Liver (tissue), 9 donors: ENCODE data around the gene FALEC. TPM values are rescaled to one million over a fixed set of nuclear protein-coding genes. Genes with fewer than 3 reads are reported as not detected.
A peak's percentile ranks its signal among the peaks of the same experiment; 100 is the strongest.

Source experiments
- DNase-seq: peaks from one replicate; pipeline ENCODE4 v3.0.0-alpha.2; 2017; ENCODE audit warnings: low spot score
- H3K27ac ChIP-seq, 2 donors: one replicate each; pipeline ENCODE4 v1.7.0; 2013; ENCODE audit warnings: inconsistent platforms in 2 of 2, low read length in 2 of 2, control low read depth in 1 of 2, low read depth in 1 of 2, mild to moderate bottlenecking in 1 of 2
- H3K27me3 ChIP-seq, 4 donors: one replicate each; pipeline versions ENCODE4 v1.6.1 to v1.7.0; 2013; ENCODE audit warnings: low read length in 3 of 4, inconsistent platforms in 1 of 4, mild to moderate bottlenecking in 1 of 4, moderate library complexity in 1 of 4; ENCODE audit not compliant: control insufficient read depth in 4 of 4, insufficient read depth in 4 of 4
- H3K36me3 ChIP-seq, 4 donors: one replicate each; pipeline versions ENCODE4 v1.6.1 to v1.7.0; 2013; ENCODE audit warnings: low read length in 3 of 4, mild to moderate bottlenecking in 3 of 4, low read depth in 1 of 4, moderate library complexity in 1 of 4; ENCODE audit not compliant: control insufficient read depth in 4 of 4, insufficient read depth in 3 of 4
- H3K4me1 ChIP-seq, 4 donors: one replicate each; pipeline versions ENCODE4 v1.6.1 to v1.7.0; 2013; ENCODE audit warnings: low read length in 3 of 4, mild to moderate bottlenecking in 3 of 4, moderate library complexity in 1 of 4; ENCODE audit not compliant: control insufficient read depth in 4 of 4, insufficient read depth in 4 of 4
- H3K4me3 ChIP-seq, 3 donors: one replicate each; pipeline versions ENCODE4 v1.6.1 to v1.7.0; 2013; ENCODE audit warnings: low read length in 3 of 3, control low read depth in 1 of 3, low read depth in 1 of 3, mild to moderate bottlenecking in 1 of 3
- H3K9ac ChIP-seq, 2 donors: one replicate each; pipeline ENCODE4 v1.7.0; 2013; ENCODE audit warnings: low read length in 2 of 2, mild to moderate bottlenecking in 2 of 2, moderate library complexity in 2 of 2, control low read depth in 1 of 2, low read depth in 1 of 2
- H3K9me3 ChIP-seq, 4 donors: one replicate each; pipeline versions ENCODE4 v1.6.1 to v1.7.0; 2013; ENCODE audit warnings: low read length in 3 of 4; ENCODE audit not compliant: control insufficient read depth in 4 of 4
- ATF3 ChIP-seq: IDR thresholded peaks from 2 replicates; pipeline ENCODE4 v1.6.1; 2016; ENCODE audit warnings: antibody characterized with exemption
- CTCF ChIP-seq: fragments of 150-350 bp; IDR thresholded peaks from 2 replicates; pipeline ENCODE4 v1.5.1; 2017; ENCODE audit warnings: improper control_type of control experiment, low read depth, low read length; ENCODE audit not compliant: missing input control
- EGR1 ChIP-seq, 2 donors: IDR thresholded peaks; 2 replicates each; pipeline ENCODE4 v1.6.1; 2016 to 2018; ENCODE audit warnings: antibody characterized with exemption in 2 of 2, low read depth in 2 of 2
- FOXA1 ChIP-seq: IDR thresholded peaks from 2 replicates; pipeline ENCODE4 v1.6.1; 2016; ENCODE audit warnings: antibody characterized with exemption
- FOXA2 ChIP-seq: IDR thresholded peaks from 2 replicates; pipeline ENCODE4 v1.6.1; 2016; ENCODE audit warnings: antibody characterized with exemption
- GABPA ChIP-seq, 2 donors: IDR thresholded peaks in 1 of 2; conservative IDR thresholded peaks in 1 of 2; 2 replicates each; pipeline ENCODE4 v1.6.1; 2016; ENCODE audit warnings: antibody characterized with exemption in 2 of 2, mild to moderate bottlenecking in 1 of 2, moderate library complexity in 1 of 2
- HNF4A ChIP-seq, 2 donors: conservative IDR thresholded peaks; 2 replicates each; pipeline ENCODE4 v1.6.1; 2016; ENCODE audit warnings: antibody characterized with exemption in 2 of 2, mild to moderate bottlenecking in 2 of 2
- HNF4G ChIP-seq: IDR thresholded peaks from 2 replicates; pipeline ENCODE4 v1.6.1; 2016; ENCODE audit warnings: antibody characterized with exemption
- JUND ChIP-seq, 2 donors: IDR thresholded peaks; 2 replicates each; pipeline ENCODE4 v1.6.1; 2016; ENCODE audit warnings: antibody characterized with exemption in 2 of 2
- MAX ChIP-seq: IDR thresholded peaks from 2 replicates; pipeline ENCODE4 v1.6.1; 2016; ENCODE audit warnings: antibody characterized with exemption
- NR2F2 ChIP-seq: IDR thresholded peaks from 2 replicates; pipeline ENCODE4 v1.6.1; 2016; ENCODE audit warnings: antibody characterized with exemption
- RAD21 ChIP-seq, 2 donors: IDR thresholded peaks; 2 replicates each; pipeline ENCODE4 v1.6.1; 2016; ENCODE audit warnings: antibody characterized with exemption in 2 of 2, mild to moderate bottlenecking in 2 of 2
- REST ChIP-seq: IDR thresholded peaks from 2 replicates; pipeline ENCODE4 v1.6.1; 2016; ENCODE audit warnings: antibody characterized with exemption, mild to moderate bottlenecking
- RXRA ChIP-seq, 2 donors: IDR thresholded peaks; 2 replicates each; pipeline ENCODE4 v1.6.1; 2017 to 2018; ENCODE audit warnings: antibody characterized with exemption in 2 of 2, mild to moderate bottlenecking in 1 of 2
- SP1 ChIP-seq: IDR thresholded peaks from 2 replicates; pipeline ENCODE4 v1.6.1; 2018; ENCODE audit warnings: antibody characterized with exemption, mild to moderate bottlenecking
- TAF1 ChIP-seq: conservative IDR thresholded peaks from 2 replicates; pipeline ENCODE4 v1.6.1; 2016; ENCODE audit warnings: antibody characterized with exemption, mild to moderate bottlenecking
- YY1 ChIP-seq: IDR thresholded peaks from 2 replicates; pipeline ENCODE4 v1.6.1; 2016; ENCODE audit warnings: antibody characterized with exemption, mild to moderate bottlenecking
- WGBS: extraction: QIAGEN DNeasy Blood & Tissue Kit; methylation state at CpG from one replicate; pipeline ENCODE4 v1.1.7; 2013; 5-methylcytosine and 5-hydroxymethylcytosine counted together
- polyA plus RNA-seq, 2 donors: library from polyadenylated mRNA; stranded (reverse) in 1 of 2; unstranded in 1 of 2; fragments of 200-250 nt in 1 of 2; fragments of >200 nt in 1 of 2; fragmentation: Nextera tagmentation in 1 of 2; extraction: Ambion mirVana in 1 of 2; gene quantifications; one replicate each; pipeline versions ENCODE4 v1.2.1 to v1.2.3, GENCODE V29; 2013 to 2015
- total RNA-seq, 2 donors: library from RNA; depleted of rRNA; stranded (reverse); fragments of >200 nt; gene quantifications; one replicate each; pipeline ENCODE4 v1.2.3, GENCODE V29; 2014
- donor health status: healthy.
- donor health status: healthy.
- donor health status: healthy.
- donor health status: healthy.
- donor health status: healthy.

The FALEC gene
- total and polyA plus RNA-seq, 4 donors, result not detected

GRCh38 chr1:150549496-150550221 is 34.1 kb downstream of the FALEC start:
- Histone ChIP-seq H3K4me3 (peak overlapping the region; percentile 52 to 68 (median 54)), H3K27me3 (no peaks in the 10 kb centered on the region), H3K9ac (peak overlapping the region; percentile 28 to 53), H3K36me3 (no peaks in the 10 kb centered on the region), H3K9me3 (no peaks in the 10 kb centered on the region), H3K4me1 (peaks cover 14 to 40% (median 26%) of the 10 kb centered on the region in 4 donors), H3K27ac (peak overlapping the region; percentile 77 to 86)
- 6% methylated on average over 43 of the region's 43 CpGs for WGBS
- TF ChIP-seq EGR1 (IDR thresholded peaks at IDR 0.05; ENCODE audit: low read depth in 2 of 2), result no peak
- peak; percentile 40 to 51 for TF ChIP-seq HNF4A (conservative IDR thresholded peaks at IDR 0.05)
- TF ChIP-seq TAF1, result no peak
- TF ChIP-seq FOXA1, result no peak
- TF ChIP-seq CTCF, result peak; percentile 4
- TF ChIP-seq ATF3, result no peak
- peak; percentile 45 to 53 for TF ChIP-seq RAD21 (IDR thresholded peaks at IDR 0.05)
- no peak for TF ChIP-seq FOXA2
- TF ChIP-seq REST, result peak; percentile 5
- TF ChIP-seq RXRA (IDR thresholded peaks at IDR 0.05), result peak; percentile 65 to 73
- no peak for TF ChIP-seq YY1
- peak; percentile 29 for TF ChIP-seq SP1
- TF ChIP-seq NR2F2, result peak; percentile 59
- no peak for TF ChIP-seq MAX
- DNase-seq, result no peak

- DNase-seq, result no peak
- H3K4me1 ChIP-seq, result peaks cover 14 to 40% (median 26%) of the 10 kb centered on the region in 4 donors
- WGBS, result 69% methylated on average over 22 of the region's 22 CpGs
- H3K36me3 ChIP-seq, result peaks cover 0 to 1% (median 0%) of the 10 kb centered on the region in 4 donors
- H3K9ac ChIP-seq, result peak overlapping the region in 1 of 2 donors; percentile 12
- H3K27me3 ChIP-seq, result no peaks in the 10 kb centered on the region
- peak overlapping the region in 2 of 3 donors; percentile 52 to 68 for H3K4me3 ChIP-seq
- H3K27ac ChIP-seq, result peak overlapping the region; percentile 80 to 86
- no peaks in the 10 kb centered on the region for H3K9me3 ChIP-seq
- TF ChIP-seq GABPA (IDR thresholded peaks at IDR 0.05 in 1 of 2, conservative IDR thresholded peaks at IDR 0.05 in 1 of 2), result no peak
- TF ChIP-seq ATF3, result no peak
- TF ChIP-seq HNF4G, result no peak
- TF ChIP-seq JUND (IDR thresholded peaks at IDR 0.05), result no peak
- TF ChIP-seq CTCF, result no peak
- TF ChIP-seq RXRA (IDR thresholded peaks at IDR 0.05), result no peak
- TF ChIP-seq SP1, result no peak
- TF ChIP-seq FOXA1, result no peak
- no peak for TF ChIP-seq EGR1 (IDR thresholded peaks at IDR 0.05; ENCODE audit: low read depth in 2 of 2)
- TF ChIP-seq MAX, result no peak
- no peak for TF ChIP-seq YY1
Measured at GRCh38 chr1:150550222-150551050, 34.9 kb downstream of the FALEC start.
